Breast epithelium (tissue), 4 donors: ENCODE measurements around the gene NACAD. TPM values are rescaled to one million over a fixed set of nuclear protein-coding genes. Genes with fewer than 3 reads are reported as not detected.

Experiments used
- DNase-seq, 2 donors: peaks; one replicate each; pipeline ENCODE4 v3.0.0-alpha.2; 2019; ENCODE audit warnings: low spot score in 2 of 2
- H3K27ac ChIP-seq, 2 donors: fragments of 200-600 bp; sonication (generic) in 1 of 2; one replicate each; pipeline ENCODE4 v1.5.1; 2016 to 2019; ENCODE audit warnings: mild to moderate bottlenecking in 1 of 2
- H3K27me3 ChIP-seq, 2 donors: fragments of 200-600 bp; sonication (generic) in 1 of 2; one replicate each; pipeline versions ENCODE4 v1.5.1 to v1.6.0; 2017 to 2019; ENCODE audit warnings: control low read depth in 1 of 2, mild to moderate bottlenecking in 1 of 2
- H3K36me3 ChIP-seq: fragments of 200-600 bp; one replicate; pipeline ENCODE4 v1.5.1; 2019
- H3K4me1 ChIP-seq, 2 donors: fragments of 200-600 bp; sonication (generic); one replicate each; pipeline ENCODE4 v1.5.1; 2016 to 2019; ENCODE audit warnings: control low read depth in 1 of 2
- H3K4me3 ChIP-seq, 3 donors: fragments of 200-600 bp; sonication (generic); 1 replicate in 2 of 3; 2 replicates in 1 of 3; pipeline ENCODE4 v1.5.1; 2016 to 2019; ENCODE audit warnings: mild to moderate bottlenecking in 3 of 3, moderate library complexity in 2 of 3
- H3K9me3 ChIP-seq, 2 donors: fragments of 200-600 bp; sonication (generic) in 1 of 2; one replicate each; pipeline ENCODE4 v1.5.1; 2016 to 2019; ENCODE audit warnings: control low read depth in 1 of 2
- POLR2A ChIP-seq: fragments of 450-650 bp; IDR thresholded peaks from one replicate; pipeline ENCODE4 v1.6.1; 2016; ENCODE audit warnings: antibody characterized with exemption, mild to moderate bottlenecking, moderate library complexity
- POLR2AphosphoS5 ChIP-seq, 3 donors: sonication (generic); formaldehyde crosslinking; IDR thresholded peaks; one replicate each; pipeline ENCODE4 v1.6.1; 2017; ENCODE audit warnings: antibody characterized with exemption in 3 of 3
- intact Hi-C: fragments of 100-400 bp; cut with DNase I; formaldehyde crosslinking; loops from one replicate; pipeline ENCODE4 v1.15.1; 2023; ENCODE audit warnings: low total_unique reads
- total RNA-seq, 3 donors: library from RNA; depleted of rRNA; stranded (reverse); fragments of >200 nt; gene quantifications; one replicate each; pipeline ENCODE4 v1.1.0, GENCODE V29; 2016
- TF ChIP-seq, protein P1 (sequence below), 3 donors: fragments of 450-650 bp; IDR thresholded peaks; one replicate each; pipeline ENCODE4 v1.5.1; 2016 to 2017; ENCODE audit warnings: antibody characterized with exemption in 3 of 3, mild to moderate bottlenecking in 3 of 3, moderate library complexity in 3 of 3

Gene NACAD, protein sequence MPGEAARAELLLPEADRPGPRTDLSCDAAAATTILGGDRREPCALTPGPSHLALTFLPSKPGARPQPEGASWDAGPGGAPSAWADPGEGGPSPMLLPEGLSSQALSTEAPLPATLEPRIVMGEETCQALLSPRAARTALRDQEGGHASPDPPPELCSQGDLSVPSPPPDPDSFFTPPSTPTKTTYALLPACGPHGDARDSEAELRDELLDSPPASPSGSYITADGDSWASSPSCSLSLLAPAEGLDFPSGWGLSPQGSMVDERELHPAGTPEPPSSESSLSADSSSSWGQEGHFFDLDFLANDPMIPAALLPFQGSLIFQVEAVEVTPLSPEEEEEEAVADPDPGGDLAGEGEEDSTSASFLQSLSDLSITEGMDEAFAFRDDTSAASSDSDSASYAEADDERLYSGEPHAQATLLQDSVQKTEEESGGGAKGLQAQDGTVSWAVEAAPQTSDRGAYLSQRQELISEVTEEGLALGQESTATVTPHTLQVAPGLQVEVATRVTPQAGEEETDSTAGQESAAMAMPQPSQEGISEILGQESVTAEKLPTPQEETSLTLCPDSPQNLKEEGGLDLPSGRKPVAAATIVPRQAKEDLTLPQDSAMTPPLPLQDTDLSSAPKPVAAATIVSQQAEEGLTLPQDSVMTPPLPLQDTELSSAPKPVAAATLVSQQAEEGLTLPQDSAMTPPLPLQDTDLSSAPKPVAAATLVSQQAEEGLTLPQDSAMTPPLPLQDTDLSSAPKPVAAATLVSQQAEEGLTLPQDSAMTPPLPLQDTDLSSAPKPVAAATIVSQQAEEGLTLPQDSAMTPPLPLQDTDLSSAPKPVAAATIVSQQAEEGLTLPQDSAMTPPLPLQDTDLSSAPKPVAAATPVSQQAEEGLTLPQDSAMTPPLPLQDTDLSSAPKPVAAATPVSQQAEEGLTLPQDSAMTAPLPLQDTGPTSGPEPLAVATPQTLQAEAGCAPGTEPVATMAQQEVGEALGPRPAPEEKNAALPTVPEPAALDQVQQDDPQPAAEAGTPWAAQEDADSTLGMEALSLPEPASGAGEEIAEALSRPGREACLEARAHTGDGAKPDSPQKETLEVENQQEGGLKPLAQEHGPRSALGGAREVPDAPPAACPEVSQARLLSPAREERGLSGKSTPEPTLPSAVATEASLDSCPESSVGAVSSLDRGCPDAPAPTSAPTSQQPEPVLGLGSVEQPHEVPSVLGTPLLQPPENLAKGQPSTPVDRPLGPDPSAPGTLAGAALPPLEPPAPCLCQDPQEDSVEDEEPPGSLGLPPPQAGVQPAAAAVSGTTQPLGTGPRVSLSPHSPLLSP (N-terminal part only)
- 1 to 10 TPM; 1.2 to 7.5 (median 3.2) TPM for total RNA-seq

DNA sequence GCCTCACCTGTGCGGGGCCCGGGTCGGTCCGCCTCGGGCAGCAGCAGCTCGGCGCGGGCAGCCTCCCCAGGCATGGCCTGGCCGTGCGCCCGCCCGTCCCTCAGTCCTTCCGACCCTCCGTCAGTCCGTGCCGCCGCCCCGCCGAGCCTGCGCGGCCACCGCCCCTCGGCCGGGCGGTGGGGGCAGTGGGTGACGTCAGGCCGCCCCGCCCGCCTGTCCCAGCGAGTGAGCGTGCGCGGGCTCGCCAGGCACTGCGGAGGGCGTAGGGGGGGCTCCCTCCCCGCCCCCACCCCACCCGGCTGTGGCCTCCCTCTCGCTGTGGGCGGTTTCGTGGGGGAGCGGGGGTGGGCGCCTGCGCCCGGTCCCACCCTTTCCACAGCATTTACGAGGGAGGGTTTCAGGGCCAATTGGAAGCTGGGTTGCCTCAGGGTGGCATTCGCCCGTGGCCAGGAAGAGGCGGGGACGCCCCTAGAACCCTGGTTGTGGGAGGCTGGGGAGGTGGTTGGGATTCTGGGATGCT, at the start of gene NACAD:
TSS of gene NACAD (minus strand) at position 149 of the 520 bp plus-strand sequence. CDS start at position 74, 75 bp downstream.
- DNase-seq = no peak
- H3K27ac ChIP-seq = peak within 1 kb of the TSS; percentile 60 to 85

DNA sequence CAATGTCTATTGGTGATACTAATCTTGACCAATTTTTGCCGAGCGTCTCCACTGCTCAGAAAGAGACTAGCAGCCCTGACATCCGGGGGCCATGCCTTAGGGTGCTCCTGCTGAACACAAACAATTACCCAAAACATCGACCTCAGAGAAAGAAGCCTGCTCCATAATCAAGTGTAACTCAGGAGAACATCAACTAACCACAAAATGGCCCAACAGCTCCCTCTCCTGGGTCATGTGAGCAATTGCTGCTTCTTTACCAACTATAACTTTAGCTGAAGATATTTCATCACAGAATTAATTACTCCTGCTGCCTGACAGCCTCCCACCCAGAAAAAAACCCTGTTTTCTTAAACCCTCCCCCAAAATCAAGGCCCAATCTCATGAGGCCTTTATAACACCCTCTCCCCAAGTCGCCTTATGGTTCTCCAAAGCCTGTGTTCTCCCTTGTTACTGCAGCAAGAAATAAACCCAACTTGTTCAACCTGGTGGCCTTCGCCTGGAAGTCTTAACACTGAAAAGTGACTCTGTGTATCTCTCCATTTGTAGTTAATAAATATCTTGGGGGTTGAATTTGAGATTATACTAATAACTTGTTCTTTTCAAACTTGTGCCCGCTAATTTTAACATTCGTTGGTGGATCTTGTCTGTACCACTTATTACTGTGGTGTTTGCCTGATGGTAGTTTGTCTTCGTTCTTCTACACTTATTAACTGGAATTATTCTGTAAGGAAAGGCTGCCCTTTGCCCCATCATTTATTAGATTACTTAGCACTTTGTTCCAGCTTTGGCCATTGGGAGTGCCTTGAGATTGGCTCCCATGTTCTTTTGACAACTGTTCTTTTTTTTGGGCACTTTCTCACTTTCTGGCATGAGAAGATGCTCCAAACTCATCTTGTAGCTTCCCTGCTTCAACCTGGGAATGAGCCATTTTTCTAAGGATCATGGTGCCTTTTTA, 47.6 kb upstream of the NACAD start:
- no peak for TF ChIP-seq POLR2A
- TF ChIP-seq, protein P1, sequence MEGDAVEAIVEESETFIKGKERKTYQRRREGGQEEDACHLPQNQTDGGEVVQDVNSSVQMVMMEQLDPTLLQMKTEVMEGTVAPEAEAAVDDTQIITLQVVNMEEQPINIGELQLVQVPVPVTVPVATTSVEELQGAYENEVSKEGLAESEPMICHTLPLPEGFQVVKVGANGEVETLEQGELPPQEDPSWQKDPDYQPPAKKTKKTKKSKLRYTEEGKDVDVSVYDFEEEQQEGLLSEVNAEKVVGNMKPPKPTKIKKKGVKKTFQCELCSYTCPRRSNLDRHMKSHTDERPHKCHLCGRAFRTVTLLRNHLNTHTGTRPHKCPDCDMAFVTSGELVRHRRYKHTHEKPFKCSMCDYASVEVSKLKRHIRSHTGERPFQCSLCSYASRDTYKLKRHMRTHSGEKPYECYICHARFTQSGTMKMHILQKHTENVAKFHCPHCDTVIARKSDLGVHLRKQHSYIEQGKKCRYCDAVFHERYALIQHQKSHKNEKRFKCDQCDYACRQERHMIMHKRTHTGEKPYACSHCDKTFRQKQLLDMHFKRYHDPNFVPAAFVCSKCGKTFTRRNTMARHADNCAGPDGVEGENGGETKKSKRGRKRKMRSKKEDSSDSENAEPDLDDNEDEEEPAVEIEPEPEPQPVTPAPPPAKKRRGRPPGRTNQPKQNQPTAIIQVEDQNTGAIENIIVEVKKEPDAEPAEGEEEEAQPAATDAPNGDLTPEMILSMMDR (IDR thresholded peaks at IDR 0.05) = peak; percentile 26 to 89 (median 77)
- DNase-seq = peak in 1 of 2 donors; percentile 34
- H3K36me3 ChIP-seq = no peaks in the 10 kb centered on the region
- no peak overlapping the region for H3K4me3 ChIP-seq
- H3K4me1 ChIP-seq = no peaks in the 10 kb centered on the region
- peaks cover 0 to 5% of the 10 kb centered on the region in 2 donors for H3K27me3 ChIP-seq
- H3K9me3 ChIP-seq = no peaks in the 10 kb centered on the region
- no peak overlapping the region for H3K27ac ChIP-seq
- intact Hi-C loops = no loop called here

More for the DNA sequence above, at the start of gene NACAD:
- TF ChIP-seq POLR2A = no peak
- TF ChIP-seq POLR2AphosphoS5 (IDR thresholded peaks at IDR 0.05) = no peak
- TF ChIP-seq, protein P1 (IDR thresholded peaks at IDR 0.05) = no peak
- H3K36me3 ChIP-seq = no peaks in the 10 kb centered on the region
- intact Hi-C loops = loop anchor here (10.0 kb wide), 1 partner anchor 1766 kb away; no protein-coding TSS in a partner anchor
- peak within 1 kb of the TSS; percentile 52 to 83 (median 62) for H3K4me3 ChIP-seq
- no peaks in the 10 kb centered on the region for H3K9me3 ChIP-seq
- H3K4me1 ChIP-seq = no peaks in the 10 kb centered on the region
- H3K27me3 ChIP-seq = no peaks in the 10 kb centered on the region

DNA sequence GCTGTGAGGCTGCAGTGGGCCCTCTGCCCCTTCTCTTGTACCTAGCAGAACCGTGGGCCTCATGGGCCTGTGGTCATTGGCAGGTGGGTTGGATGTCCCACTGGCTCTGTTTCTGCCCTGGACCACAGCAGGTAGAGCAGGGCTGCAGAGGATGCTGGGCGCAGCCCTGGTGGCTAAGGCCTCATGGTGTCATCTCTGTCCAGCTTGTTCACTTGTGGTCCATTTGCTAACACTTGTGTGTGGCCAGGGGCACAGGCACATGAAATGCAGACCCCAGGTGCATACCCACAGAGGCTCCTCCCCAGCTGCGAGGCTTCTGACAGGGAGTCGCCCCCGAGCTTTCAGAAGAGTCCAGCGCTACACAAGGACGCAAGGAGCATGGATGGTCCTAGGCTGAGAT, 45.1 kb upstream of the NACAD start:
- no peak overlapping the region for H3K4me3 ChIP-seq
- TF ChIP-seq POLR2AphosphoS5 (IDR thresholded peaks at IDR 0.05) (no peak), POLR2A (no peak)
- TF ChIP-seq, protein P1 (IDR thresholded peaks at IDR 0.05) = no peak
- intact Hi-C loops = no loop called here
- H3K27me3 ChIP-seq = peaks cover 0 to 5% of the 10 kb centered on the region in 2 donors
- H3K36me3 ChIP-seq = no peaks in the 10 kb centered on the region
- H3K9me3 ChIP-seq = no peaks in the 10 kb centered on the region
- H3K27ac ChIP-seq = no peak overlapping the region
- no peak for DNase-seq
- no peaks in the 10 kb centered on the region for H3K4me1 ChIP-seq

DNA sequence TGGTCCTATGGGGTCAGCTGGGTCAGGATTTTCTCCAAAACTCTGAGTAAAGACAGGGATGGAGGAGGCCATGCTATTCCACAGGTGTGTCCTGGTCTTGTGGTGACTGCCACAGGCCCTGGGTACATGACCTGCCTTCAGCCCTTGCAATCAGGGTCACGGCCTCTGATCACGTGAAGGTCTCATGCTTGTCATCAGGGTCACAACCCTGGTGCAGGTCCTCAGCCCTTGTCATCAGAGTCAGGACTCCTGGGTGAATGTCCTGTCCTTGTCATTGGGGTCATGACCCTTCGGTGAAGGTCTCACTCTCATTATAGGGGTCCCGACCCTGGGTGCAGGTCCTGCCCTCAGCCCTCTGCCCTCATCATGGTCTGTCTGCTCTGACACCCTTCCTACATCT, 44.6 kb upstream of the NACAD start:
- no peak for DNase-seq
- no peak overlapping the region for H3K27ac ChIP-seq
- H3K9me3 ChIP-seq = no peaks in the 10 kb centered on the region
- peaks cover 0 to 5% of the 10 kb centered on the region in 2 donors for H3K27me3 ChIP-seq
- H3K4me1 ChIP-seq = no peaks in the 10 kb centered on the region
- intact Hi-C loops = no loop called here
- TF ChIP-seq, protein P1 (IDR thresholded peaks at IDR 0.05) = no peak
- TF ChIP-seq POLR2A (no peak), POLR2AphosphoS5 (IDR thresholded peaks at IDR 0.05) (no peak)
- H3K36me3 ChIP-seq = no peaks in the 10 kb centered on the region
- H3K4me3 ChIP-seq = no peak overlapping the region
